ENCODE data around the gene PRRX1.

PRRX1 gene

DNA sequence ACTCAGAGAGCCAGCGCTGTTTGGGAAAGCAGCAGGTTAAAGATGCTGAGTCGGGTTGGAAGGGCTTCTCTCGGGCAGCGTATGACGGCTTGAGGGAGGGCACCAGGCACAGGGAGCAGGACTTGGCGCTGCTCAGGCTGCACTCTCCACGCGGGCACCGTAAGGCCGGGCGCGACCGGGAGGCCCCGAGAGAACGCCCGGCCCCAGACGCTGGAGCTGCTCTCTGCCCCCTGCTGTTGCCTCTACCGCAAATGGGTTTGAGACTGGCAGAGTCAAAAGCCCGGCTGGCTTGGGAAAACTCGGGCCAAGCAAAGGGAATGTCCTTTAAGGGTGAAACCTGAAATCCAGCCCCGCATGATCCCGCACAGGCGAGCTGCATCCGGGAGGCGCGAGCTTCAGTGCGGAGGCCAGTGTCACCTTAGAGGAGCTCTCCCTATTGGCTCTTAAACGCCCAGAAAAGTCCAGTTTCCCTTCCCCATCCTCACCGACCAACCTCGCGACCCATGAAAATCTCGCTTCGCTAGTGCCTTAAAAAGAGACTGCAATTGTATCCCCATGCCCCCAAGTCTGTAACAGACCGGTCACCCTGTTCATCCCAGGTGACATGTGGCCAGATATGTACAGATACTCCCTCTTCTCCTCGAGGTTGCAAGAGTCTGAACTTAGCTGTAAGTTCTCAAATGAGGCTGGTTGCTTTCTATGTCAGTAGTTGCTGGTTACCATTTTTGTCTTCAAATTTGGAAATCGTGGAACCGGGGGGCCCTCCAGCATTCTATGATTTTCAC lies 1.1 kb downstream of the PRRX1 start:
- no peak for DNase-seq

DNA sequence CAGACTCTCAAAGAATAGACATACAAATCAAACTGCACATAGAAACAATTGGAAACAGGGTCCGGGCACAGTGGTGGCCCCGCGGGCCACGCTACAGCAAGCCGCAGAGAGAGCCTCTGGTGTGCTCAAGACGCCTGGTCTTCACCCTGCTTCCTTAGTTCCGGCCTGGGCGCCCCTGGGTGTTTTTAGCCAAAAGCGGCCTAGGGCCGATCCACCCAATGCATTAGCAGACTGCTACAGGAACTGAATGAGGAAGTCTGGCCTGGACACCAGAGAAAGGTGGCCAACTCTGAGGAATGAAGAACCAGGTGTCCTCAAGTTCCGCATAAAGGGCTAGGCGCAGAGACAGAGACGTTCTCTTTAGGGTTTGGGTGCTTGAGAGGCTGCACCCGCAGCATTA lies 1.7 kb downstream of the PRRX1 start:
- DNase-seq = no peak

DNA sequence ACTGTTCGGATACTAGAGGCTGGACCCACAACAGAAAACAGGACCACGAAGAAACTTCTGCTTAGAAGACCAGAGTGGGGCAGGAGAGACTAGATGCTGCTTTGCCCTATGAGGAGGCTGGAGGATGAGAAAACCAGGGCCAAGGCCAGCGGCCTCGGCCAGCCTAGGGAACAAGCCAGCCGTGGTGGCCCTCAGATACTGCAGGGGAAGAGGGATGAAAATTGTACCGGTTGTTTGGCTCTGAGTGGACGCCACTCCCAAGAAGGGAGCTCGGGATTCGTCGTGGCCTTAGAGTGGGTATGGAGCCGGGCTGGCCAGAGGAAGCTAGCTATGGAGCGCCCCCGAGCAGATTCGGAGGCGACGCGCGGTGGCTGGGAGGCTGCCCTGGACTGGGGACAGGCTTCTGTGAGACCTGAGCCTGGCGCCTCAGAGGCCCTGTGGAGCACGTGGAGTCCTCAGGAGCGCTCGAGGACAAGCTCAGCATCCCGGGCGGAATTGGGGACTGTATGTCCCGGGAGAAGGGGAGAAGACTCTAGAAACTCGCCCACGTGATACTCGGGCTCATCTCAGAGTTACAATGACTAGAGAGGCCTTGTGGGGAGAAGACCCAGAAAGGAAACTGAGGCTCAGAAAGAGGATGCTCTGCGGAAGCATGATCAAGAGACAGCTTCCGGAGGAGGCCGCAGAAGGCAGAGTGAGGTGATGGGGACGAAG lies 2.8 kb downstream of the PRRX1 start:
- no peak for DNase-seq

GRCh38 chr1:170668209-170669106 lies 4.5 kb downstream of the PRRX1 start:
- DNase-seq = no peak

GRCh38 chr1:170669107-170669445 lies 5.1 kb downstream of the PRRX1 start:
- DNase-seq = no peak

- DNase-seq = no peak
These were observed 5.9 kb downstream of the PRRX1 start for GRCh38 chr1:170669586-170670530.

- no peak for DNase-seq
These were observed 7.1 kb downstream of the PRRX1 start for GRCh38 chr1:170670802-170671628.

- no peak for DNase-seq
These were observed 7.7 kb downstream of the PRRX1 start for GRCh38 chr1:170671629-170671963.

DNA sequence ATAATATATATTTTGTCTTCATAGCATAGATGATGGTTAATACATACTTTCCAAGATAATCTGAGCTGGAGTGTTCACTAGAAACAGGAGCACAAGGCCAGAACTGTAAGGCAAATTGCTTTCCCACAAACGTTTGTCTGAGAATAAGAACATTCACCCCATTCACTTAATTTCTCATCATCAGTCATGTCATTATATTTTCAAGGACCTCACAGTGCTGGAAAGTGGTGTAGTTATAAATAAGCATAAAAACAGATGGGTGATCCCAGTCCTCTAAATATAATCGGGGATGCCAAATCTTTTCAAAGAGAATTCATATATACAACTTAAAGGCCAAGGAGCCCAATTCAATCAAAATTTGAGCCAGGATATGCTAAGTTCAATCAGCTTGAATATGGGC lies 8.4 kb downstream of the PRRX1 start:
- no peak for DNase-seq

DNA sequence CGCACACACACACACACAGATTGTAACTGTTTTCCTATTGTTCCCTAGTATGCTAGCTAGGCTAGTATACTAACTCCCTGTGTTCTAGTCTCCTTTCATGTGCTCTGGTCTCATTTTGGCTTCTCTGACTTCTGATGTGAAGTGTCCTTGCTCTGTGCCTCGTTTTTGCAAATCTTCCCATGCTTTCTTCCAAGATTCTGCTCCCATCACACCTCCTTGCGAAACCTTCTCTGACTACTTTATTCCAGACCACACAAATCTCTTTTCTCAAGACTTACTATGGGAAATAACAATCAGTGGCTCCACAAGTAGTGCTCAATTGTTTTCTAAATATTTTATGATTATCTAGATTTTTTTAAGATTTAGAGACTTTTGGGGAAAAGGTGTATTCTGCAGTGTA lies 10.3 kb downstream of the PRRX1 start:
- DNase-seq = no peak

- DNase-seq = no peak
These were observed 11.1 kb downstream of the PRRX1 start for GRCh38 chr1:170674986-170675385.

DNA sequence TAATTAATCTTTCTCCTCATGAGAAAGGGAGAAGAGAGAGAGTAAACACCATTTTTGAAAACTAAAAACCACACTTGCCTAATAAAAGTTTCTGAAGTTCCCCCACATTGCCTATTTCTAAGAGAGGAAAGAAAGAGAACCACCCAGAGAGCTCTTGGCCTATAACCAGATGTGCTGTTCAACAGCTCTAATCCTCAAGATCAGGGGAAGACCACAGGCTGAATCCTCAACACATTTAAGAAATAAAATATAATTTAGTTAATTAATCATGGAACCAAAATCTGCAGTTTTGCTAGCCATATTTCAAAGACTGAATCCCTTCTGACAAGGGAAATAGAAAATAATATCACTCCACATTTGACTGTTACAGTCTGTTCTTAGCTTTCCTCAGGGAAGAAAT lies 11.9 kb downstream of the PRRX1 start:
- DNase-seq = no peak

DNA sequence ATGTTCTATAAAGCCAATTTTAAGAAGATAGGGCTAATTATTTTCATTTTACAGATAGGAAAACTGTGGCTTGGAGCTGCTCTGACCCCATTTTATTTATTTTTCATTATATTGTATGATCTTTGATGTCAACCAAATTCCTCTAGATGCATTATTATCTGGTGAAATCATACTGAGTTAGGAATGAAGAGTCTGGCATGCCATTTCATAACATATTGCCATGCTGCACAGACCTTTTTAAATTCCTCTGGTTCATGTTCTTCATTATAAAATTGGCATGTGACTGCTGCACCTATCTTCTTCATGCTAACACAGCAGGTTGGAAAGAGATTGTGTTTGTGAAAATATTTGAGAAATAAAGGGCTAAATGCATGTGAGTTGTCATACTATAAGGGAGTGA lies 12.7 kb downstream of the PRRX1 start:
- DNase-seq = no peak

- DNase-seq = no peak
These were observed 14.2 kb downstream of the PRRX1 start for GRCh38 chr1:170678027-170678600.

DNA sequence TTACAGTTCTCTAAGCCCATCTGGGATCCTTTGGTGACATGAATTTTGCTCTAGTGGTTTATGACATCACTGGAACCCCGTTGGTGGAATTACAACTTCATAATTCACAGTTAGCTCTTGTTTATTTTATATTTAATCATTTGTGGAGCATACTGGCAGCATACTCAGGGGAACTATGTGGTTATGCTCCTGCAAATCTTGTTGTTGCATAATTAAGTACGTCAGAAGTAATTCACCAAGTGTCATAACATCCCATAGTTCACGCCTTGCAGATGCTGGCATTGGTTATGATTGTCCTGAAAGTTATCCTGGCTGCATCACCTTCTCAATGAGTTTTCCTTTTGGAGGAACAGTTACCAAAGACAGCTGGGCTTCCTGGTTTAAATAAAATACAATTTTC lies 16.5 kb downstream of the PRRX1 start:
- DNase-seq = no peak

GRCh38 chr1:170682169-170682568 lies 18.2 kb downstream of the PRRX1 start:
- DNase-seq = no peak

DNA sequence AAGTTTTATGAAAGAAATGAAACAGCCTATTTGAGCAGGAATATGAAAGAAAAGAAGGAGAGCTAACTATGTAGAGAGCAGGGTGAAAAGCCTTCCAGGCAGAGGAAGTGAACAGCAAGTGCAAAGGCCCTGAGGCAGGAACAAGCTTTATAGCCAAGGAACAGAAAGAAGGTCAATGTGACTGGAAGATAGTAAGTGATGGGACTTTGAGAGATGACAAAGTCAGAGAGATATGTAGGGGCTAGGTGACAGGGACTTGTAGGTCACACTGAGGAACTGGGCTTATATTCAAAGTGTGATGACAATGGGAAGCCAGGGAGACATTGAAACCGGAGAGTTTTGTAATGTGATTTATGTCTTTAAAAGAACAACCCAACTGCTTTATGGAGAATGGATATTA lies 18.9 kb downstream of the PRRX1 start:
- DNase-seq = no peak

GRCh38 chr1:170685166-170685565 lies 21.2 kb downstream of the PRRX1 start:
- DNase-seq = no peak

DNA sequence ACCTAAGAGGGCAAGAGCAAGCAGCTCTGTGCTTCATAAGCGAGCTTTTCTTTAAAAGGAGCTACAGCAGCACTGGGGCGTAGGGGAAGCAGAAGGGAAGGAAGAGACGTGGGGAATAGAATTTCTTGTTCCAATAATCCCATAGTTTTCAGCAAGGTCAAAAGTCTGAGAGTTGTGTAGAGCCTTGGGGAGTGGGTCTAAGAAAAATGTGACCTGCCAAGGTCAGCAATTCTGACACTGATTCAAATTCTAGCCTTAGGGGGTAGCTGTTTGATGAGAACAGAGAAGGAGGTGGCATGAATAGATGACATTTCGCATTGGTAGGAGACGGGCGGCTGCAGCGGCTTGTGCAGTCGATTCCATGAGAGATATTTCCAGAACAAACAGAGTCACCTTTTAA lies 22.4 kb downstream of the PRRX1 start:
- DNase-seq = no peak

- no peak for DNase-seq
These were observed 23.7 kb downstream of the PRRX1 start for GRCh38 chr1:170687621-170688020.

DNA sequence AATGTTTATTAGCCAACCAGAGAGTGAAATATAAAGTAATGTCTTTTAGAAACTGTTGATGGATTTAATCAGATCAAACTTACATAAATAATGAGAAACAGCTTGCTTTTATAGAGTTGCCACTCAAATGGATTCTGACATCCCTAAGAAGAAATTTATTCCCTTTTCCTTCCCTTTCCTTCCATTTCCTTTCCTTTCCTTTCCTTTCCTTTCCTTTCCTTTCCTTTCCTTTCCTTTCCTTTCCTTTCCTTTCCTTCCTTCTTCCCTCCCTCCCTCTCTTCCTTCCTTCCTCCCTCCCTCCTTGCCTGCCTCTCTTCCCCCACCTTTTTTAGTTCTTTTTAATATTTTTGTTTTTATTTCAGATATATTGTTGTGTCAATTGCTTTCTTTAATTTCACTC lies 27.3 kb downstream of the PRRX1 start:
- DNase-seq = no peak

Measured in KG1 (cell line).